ENCODE measurements around the gene PSMC2.

Gene PSMC2

GRCh38 chr7:103347507-103348267 lies at the start of gene PSMC2:
PSMC2 (plus strand) TSS chr7:103347643; CDS start chr7:103347712, 69 bp downstream.
- peak; percentile 93 for DNase-seq (ENCODE audit: low read depth)
- H3K4me3 ChIP-seq (ENCODE audit: low read length) = peak within 1 kb of the TSS; percentile 95
- no peak for TF ChIP-seq CTCF (conservative IDR thresholded peaks at IDR 0.05; ENCODE audit: low read length)

- DNase-seq (ENCODE audit: low read depth) = no peak
- peak overlapping the region; percentile 79 for H3K4me3 ChIP-seq (ENCODE audit: low read length)
- TF ChIP-seq CTCF (conservative IDR thresholded peaks at IDR 0.05; ENCODE audit: low read length) = no peak
Observed at GRCh38 chr7:103297837-103298179, 49.6 kb upstream of the PSMC2 start.

GRCh38 chr7:103299660-103300059 lies 47.8 kb upstream of the PSMC2 start:
- DNase-seq (ENCODE audit: low read depth) = no peak
- TF ChIP-seq CTCF (conservative IDR thresholded peaks at IDR 0.05; ENCODE audit: low read length) = no peak
- no peak overlapping the region for H3K4me3 ChIP-seq (ENCODE audit: low read length)

GRCh38 chr7:103301441-103301840 lies 46.0 kb upstream of the PSMC2 start:
- no peak overlapping the region for H3K4me3 ChIP-seq (ENCODE audit: low read length)
- TF ChIP-seq CTCF (conservative IDR thresholded peaks at IDR 0.05; ENCODE audit: low read length) = no peak
- no peak for DNase-seq (ENCODE audit: low read depth)

GRCh38 chr7:103307503-103308231 lies 39.8 kb upstream of the PSMC2 start:
- no peak for DNase-seq (ENCODE audit: low read depth)
- TF ChIP-seq CTCF (conservative IDR thresholded peaks at IDR 0.05; ENCODE audit: low read length) = no peak
- no peak overlapping the region for H3K4me3 ChIP-seq (ENCODE audit: low read length)

- DNase-seq (ENCODE audit: low read depth) = no peak
- no peak for TF ChIP-seq CTCF (conservative IDR thresholded peaks at IDR 0.05; ENCODE audit: low read length)
- H3K4me3 ChIP-seq (ENCODE audit: low read length) = no peak overlapping the region
Observed at GRCh38 chr7:103314852-103315251, 32.6 kb upstream of the PSMC2 start.
